NB4 (cell line): ENCODE measurements around the gene DMRTC1.
"Not testable (repeated sequence)": the region's sequence is repeated elsewhere in the genome, so short reads cannot be mapped to it uniquely, and the experiment has no call there.

Experiments
- DNase-seq: peaks from one replicate; pipeline ENCODE4 v3.0.0; 2010; ENCODE audit warnings: low read depth
- H3K4me3 ChIP-seq: one replicate; pipeline ENCODE4 v1.5.1; 2011; ENCODE audit warnings: mild to moderate bottlenecking, low read depth, low read length, moderate library complexity

The DMRTC1 gene

GRCh38 chrX:72943819-72944169, at the start of gene DMRTC1:
Gene DMRTC1, minus strand, starts transcription at chrX:72943837. Its CDS starts 68,143 bp downstream, at chrX:72875694.
- not testable (repeated sequence) for DNase-seq

GRCh38 chrX:72980894-72981469, 37.3 kb upstream of the DMRTC1 start:
- H3K4me3 ChIP-seq = not testable (repeated sequence)

More at GRCh38 chrX:72943819-72944169, at the start of gene DMRTC1:
- not testable (repeated sequence) for H3K4me3 ChIP-seq

GRCh38 chrX:72974885-72975284, 31.2 kb upstream of the DMRTC1 start:
- H3K4me3 ChIP-seq, DNase-seq: not testable (repeated sequence)

More at GRCh38 chrX:72980894-72981469, 37.3 kb upstream of the DMRTC1 start:
- DNase-seq = not testable (repeated sequence)

GRCh38 chrX:72971859-72972258, 28.2 kb upstream of the DMRTC1 start:
- not testable (repeated sequence) for DNase-seq, H3K4me3 ChIP-seq

- not testable (repeated sequence) for H3K4me3 ChIP-seq
Observed at GRCh38 chrX:72959971-72960370, 16.3 kb upstream of the DMRTC1 start.

GRCh38 chrX:72943035-72943818, 410 bp downstream of the DMRTC1 start:
- not testable (repeated sequence) for H3K4me3 ChIP-seq, DNase-seq

More at GRCh38 chrX:72959971-72960370, 16.3 kb upstream of the DMRTC1 start:
- DNase-seq = not testable (repeated sequence)

GRCh38 chrX:72942272-72942671, 1.4 kb downstream of the DMRTC1 start:
- DNase-seq, H3K4me3 ChIP-seq: not testable (repeated sequence)

GRCh38 chrX:72937906-72938305, 5.7 kb downstream of the DMRTC1 start, which contains the start of gene FAM236A:
Gene FAM236A, plus strand, starts transcription at chrX:72938206. Its CDS starts 57 bp downstream, at chrX:72938263.
- H3K4me3 ChIP-seq, DNase-seq: not testable (repeated sequence)

GRCh38 chrX:72936882-72937455, 6.7 kb downstream of the DMRTC1 start:
- H3K4me3 ChIP-seq, DNase-seq: not testable (repeated sequence)

- DNase-seq, H3K4me3 ChIP-seq: not testable (repeated sequence)
Observed at GRCh38 chrX:72936455-72936854, 7.2 kb downstream of the DMRTC1 start.

- not testable (repeated sequence) for DNase-seq, H3K4me3 ChIP-seq
Observed at GRCh38 chrX:72932283-72932682, 11.4 kb downstream of the DMRTC1 start.

GRCh38 chrX:72916096-72916495, 27.5 kb downstream of the DMRTC1 start:
- DNase-seq, H3K4me3 ChIP-seq: not testable (repeated sequence)

GRCh38 chrX:72912315-72912714, 31.3 kb downstream of the DMRTC1 start, which contains the start of gene FAM236C:
Gene FAM236C, plus strand, starts transcription at chrX:72912615. Its CDS starts 100 bp downstream, at chrX:72912715.
- not testable (repeated sequence) for H3K4me3 ChIP-seq, DNase-seq

- DNase-seq, H3K4me3 ChIP-seq: not testable (repeated sequence)
Observed at GRCh38 chrX:72889740-72890139, 53.9 kb downstream of the DMRTC1 start.

- DNase-seq, H3K4me3 ChIP-seq: not testable (repeated sequence)
Observed at GRCh38 chrX:72882898-72883297, 60.7 kb downstream of the DMRTC1 start.

GRCh38 chrX:72837532-72837931, 106.1 kb downstream of the DMRTC1 start:
- H3K4me3 ChIP-seq, DNase-seq: not testable (repeated sequence)

GRCh38 chrX:72830701-72831100, 112.9 kb downstream of the DMRTC1 start:
- not testable (repeated sequence) for DNase-seq, H3K4me3 ChIP-seq
